Measurements from ENCODE around the gene SERP2. TPM values are rescaled to one million over a fixed set of nuclear protein-coding genes. Genes with fewer than 3 reads are reported as not detected.

The SERP2 gene
- polyA plus RNA-seq, 2 of the 4 experiments (the other 2 are of a cell fraction) = not detected

DNA sequence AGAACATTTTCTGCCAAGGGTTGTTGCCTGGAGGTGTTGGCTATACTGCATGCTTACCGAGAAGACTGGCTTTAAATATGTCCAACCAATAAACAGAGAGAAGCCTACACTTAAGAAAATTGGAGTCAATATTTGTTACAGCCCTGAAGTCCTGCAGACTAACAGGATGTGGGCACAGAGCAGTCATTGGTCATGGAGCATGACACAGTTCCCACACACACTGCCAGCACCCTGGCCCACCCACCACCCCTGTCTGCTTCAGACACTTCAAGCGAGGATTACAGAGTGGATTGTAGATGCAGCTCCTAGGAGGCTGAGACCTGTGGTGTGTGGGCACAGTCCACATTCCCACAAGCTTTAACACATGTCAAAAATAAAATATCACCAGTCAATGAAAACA, 21.0 kb upstream of the SERP2 start:
- TF ChIP-seq ZNF302 (CRISPR knock-in tag; IDR thresholded peaks at IDR 0.05) (no peak), POLR2AphosphoS2 (conservative IDR thresholded peaks at IDR 0.05; ENCODE audit: low read length) (no peak), HMGXB4 (CRISPR knock-in tag; IDR thresholded peaks at IDR 0.05; ENCODE audit: borderline replicate concordance) (no peak), MYC (IDR thresholded peaks at IDR 0.05; ENCODE audit: borderline replicate concordance, low read length) (no peak), USF2 (IDR thresholded peaks at IDR 0.05) (no peak), CEBPB (IDR thresholded peaks at IDR 0.05) (no peak), FOXS1 (CRISPR knock-in tag; IDR thresholded peaks at IDR 0.05) (no peak), KDM1A (IDR thresholded peaks at IDR 0.05; ENCODE audit: low read depth) (no peak), ZFP36 (IDR thresholded peaks at IDR 0.05; ENCODE audit: borderline replicate concordance, partially characterized antibody) (no peak), BCL3 (IDR thresholded peaks at IDR 0.05) (no peak), EP300 (IDR thresholded peaks at IDR 0.05) (no peak), EHMT2 (IDR thresholded peaks at IDR 0.05; ENCODE audit: low read depth) (no peak), MAZ (IDR thresholded peaks at IDR 0.05; ENCODE audit: borderline replicate concordance, low read depth, low read length) (no peak), HES2 (IDR thresholded peaks at IDR 0.05) (no peak), HOXB5 (CRISPR knock-in tag; IDR thresholded peaks at IDR 0.05) (no peak), JUN (IDR thresholded peaks at IDR 0.05) (no peak), SREBF2 (IDR thresholded peaks at IDR 0.05) (no peak), ZSCAN20 (CRISPR knock-in tag; IDR thresholded peaks at IDR 0.05) (no peak), HEYL (CRISPR knock-in tag; IDR thresholded peaks at IDR 0.05) (no peak)
- DNase-seq (ENCODE audit: low read depth in 1 of 2, low spot score in 1 of 2) = no peak
- WGBS (ENCODE audit: missing lambda C conversion rate) = 97% methylated on average over 2 of the region's 2 CpGs
- ChIA-PET POLR2A (no interaction called here), CTCF (interaction anchor here (0.6 kb wide), 1 partner anchor 86 kb away, joined by 5 read pairs; no protein-coding TSS in a partner anchor)
- no peak for ATAC-seq
- Histone ChIP-seq H3K27ac (no peak overlapping the region), H3K9me3 (no peaks in the 10 kb centered on the region), H3K4me1 (peaks cover 10% of the 10 kb centered on the region), H3K4me3 (no peak overlapping the region), H3K4me2 (no peak overlapping the region)
- FAIRE-seq = no peak

DNA sequence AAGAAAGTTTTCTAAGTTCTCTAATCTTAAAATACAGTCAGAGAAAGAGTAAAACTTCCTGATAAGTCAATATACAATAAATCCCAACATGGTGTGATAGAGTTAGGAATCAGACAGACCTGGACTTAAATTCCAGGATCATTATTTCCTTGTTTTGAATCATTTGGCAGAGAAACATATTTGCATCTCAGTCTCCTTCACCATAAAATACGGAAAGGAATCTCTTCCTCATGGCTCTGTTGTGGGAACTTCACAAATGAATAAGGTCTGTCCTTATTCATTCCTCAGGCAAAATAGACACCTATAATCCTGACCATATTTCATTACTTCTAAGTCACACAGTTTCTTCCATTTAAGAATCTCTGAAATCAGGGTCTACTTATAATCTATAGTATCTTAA, 19.3 kb upstream of the SERP2 start:
- Histone ChIP-seq H3K27ac (no peak overlapping the region), H3K4me2 (no peak overlapping the region), H3K4me3 (no peak overlapping the region), H3K9me3 (no peaks in the 10 kb centered on the region), H3K4me1 (peaks cover 10% of the 10 kb centered on the region)
- DNase-seq (ENCODE audit: low read depth in 1 of 2, low spot score in 1 of 2) (no peak), FAIRE-seq (no peak), ATAC-seq (no peak)
- ChIA-PET POLR2A (no interaction called here), CTCF (no interaction called here)
- TF ChIP-seq RFX5 (IDR thresholded peaks at IDR 0.05) = no peak
- no peak for TF ChIP-seq ESRRA (IDR thresholded peaks at IDR 0.05; ENCODE audit: borderline replicate concordance, low read length)
- no peak for TF ChIP-seq NR3C1 (IDR thresholded peaks at IDR 0.05)
- no peak for TF ChIP-seq HOXB5 (CRISPR knock-in tag; IDR thresholded peaks at IDR 0.05)
- TF ChIP-seq SREBF2 (IDR thresholded peaks at IDR 0.05) = no peak
- no peak for TF ChIP-seq HES2 (IDR thresholded peaks at IDR 0.05)
- no peak for TF ChIP-seq TP53 (CRISPR knock-in tag; IDR thresholded peaks at IDR 0.05)
- TF ChIP-seq NFE2L2 (conservative IDR thresholded peaks at IDR 0.05; ENCODE audit: low read length) = no peak
- no peak for TF ChIP-seq BHLHE40 (IDR thresholded peaks at IDR 0.05; ENCODE audit: low read depth, low read length)
- no peak for TF ChIP-seq GATA3 (IDR thresholded peaks at IDR 0.05; ENCODE audit: borderline replicate concordance)
- TF ChIP-seq, protein P1, sequence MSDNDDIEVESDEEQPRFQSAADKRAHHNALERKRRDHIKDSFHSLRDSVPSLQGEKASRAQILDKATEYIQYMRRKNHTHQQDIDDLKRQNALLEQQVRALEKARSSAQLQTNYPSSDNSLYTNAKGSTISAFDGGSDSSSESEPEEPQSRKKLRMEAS (IDR thresholded peaks at IDR 0.05) = no peak
- no peak for TF ChIP-seq ATOH8 (CRISPR knock-in tag; IDR thresholded peaks at IDR 0.05; ENCODE audit: low read depth)
- TF ChIP-seq RNF2 (IDR thresholded peaks at IDR 0.05; ENCODE audit: borderline replicate concordance, low read depth) = no peak
- no peak for TF ChIP-seq RAD21 (conservative IDR thresholded peaks at IDR 0.05 in 1 of 2, IDR thresholded peaks at IDR 0.05 in 1 of 2)
- TF ChIP-seq POLR2A (IDR thresholded peaks at IDR 0.05; ENCODE audit: low read length) = no peak
- TF ChIP-seq JUNB (IDR thresholded peaks at IDR 0.05) = no peak
- TF ChIP-seq HDAC2 (IDR thresholded peaks at IDR 0.05) = no peak
- TF ChIP-seq EP300 (IDR thresholded peaks at IDR 0.05) = no peak
- no peak for TF ChIP-seq MAZ (IDR thresholded peaks at IDR 0.05; ENCODE audit: borderline replicate concordance, low read depth, low read length)
- 69% methylated on average over 1 of the region's 1 CpG for WGBS (ENCODE audit: missing lambda C conversion rate)

Data from A549 (cell line).